Muscle layer of duodenum (tissue), 2 donors: ENCODE results near the gene LARP1B.
"Not testable (repeated sequence)": the region's sequence is repeated elsewhere in the genome, so short reads cannot be mapped to it uniquely, and the experiment has no call there.

ENCODE experiments used
- H3K27ac ChIP-seq: one replicate; pipeline ENCODE4 v1.7.0; 2013; ENCODE audit warnings: mild to moderate bottlenecking, low read length
- H3K27me3 ChIP-seq: one replicate; pipeline ENCODE4 v1.7.0; 2013; ENCODE audit warnings: low read depth, mild to moderate bottlenecking, control low read depth, low read length
- H3K36me3 ChIP-seq, 2 donors: one replicate each; pipeline ENCODE4 v1.7.0; 2013; ENCODE audit warnings: low read length in 2 of 2, control low read depth in 1 of 2, mild to moderate bottlenecking in 1 of 2; ENCODE audit not compliant: insufficient read depth in 2 of 2, control insufficient read depth in 1 of 2
- H3K4me1 ChIP-seq, 2 donors: one replicate each; pipeline ENCODE4 v1.7.0; 2013; ENCODE audit warnings: low read length in 2 of 2, mild to moderate bottlenecking in 2 of 2, control low read depth in 1 of 2, moderate library complexity in 1 of 2; ENCODE audit not compliant: insufficient read depth in 2 of 2, control insufficient read depth in 1 of 2
- H3K4me3 ChIP-seq, 2 donors: one replicate each; pipeline ENCODE4 v1.7.0; 2013; ENCODE audit warnings: low read length in 2 of 2, low read depth in 1 of 2, mild to moderate bottlenecking in 1 of 2
- H3K9me3 ChIP-seq, 2 donors: one replicate each; pipeline ENCODE4 v1.7.0; 2013; ENCODE audit warnings: low read length in 2 of 2, control low read depth in 1 of 2, mild to moderate bottlenecking in 1 of 2; ENCODE audit not compliant: control insufficient read depth in 1 of 2
- donor health status: healthy.

Gene LARP1B

DNA sequence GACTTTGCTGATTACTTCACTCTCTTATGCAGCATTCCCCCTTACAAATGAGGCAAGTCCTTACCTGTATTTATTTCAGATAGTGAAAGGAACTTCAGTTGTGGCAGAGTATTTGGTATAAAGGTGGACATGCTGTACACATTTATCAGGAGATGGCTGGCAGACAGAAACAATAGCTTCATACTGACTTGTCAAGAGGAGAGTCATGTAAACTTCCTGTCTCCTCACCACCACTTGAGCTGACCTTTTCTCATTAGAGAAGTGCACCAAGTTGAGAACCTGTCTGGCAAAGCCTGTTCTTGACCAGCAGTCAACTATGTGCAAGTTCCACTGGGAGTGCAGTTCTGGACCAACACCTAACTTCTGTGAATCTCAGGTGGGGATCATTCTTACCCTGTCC lies 80.8 kb downstream of the LARP1B start:
- Histone ChIP-seq H3K4me1 (no peaks in the 10 kb centered on the region), H3K9me3 (peaks cover 0 to 6% of the 10 kb centered on the region in 2 donors), H3K27ac (no peak overlapping the region), H3K27me3 (no peaks in the 10 kb centered on the region), H3K36me3 (peaks cover 0 to 18% of the 10 kb centered on the region in 2 donors), H3K4me3 (no peak overlapping the region)

- peaks cover 0 to 6% of the 10 kb centered on the region in 2 donors for H3K9me3 ChIP-seq
- no peaks in the 10 kb centered on the region for H3K4me1 ChIP-seq
- H3K27me3 ChIP-seq, result no peaks in the 10 kb centered on the region
- peak overlapping the region in 1 of 2 donors; percentile 14 for H3K4me3 ChIP-seq
- H3K27ac ChIP-seq, result no peak overlapping the region
- H3K36me3 ChIP-seq, result peaks cover 0 to 18% of the 10 kb centered on the region in 2 donors
Measured at GRCh38 chr4:128145727-128146126, 84.6 kb downstream of the LARP1B start.

DNA sequence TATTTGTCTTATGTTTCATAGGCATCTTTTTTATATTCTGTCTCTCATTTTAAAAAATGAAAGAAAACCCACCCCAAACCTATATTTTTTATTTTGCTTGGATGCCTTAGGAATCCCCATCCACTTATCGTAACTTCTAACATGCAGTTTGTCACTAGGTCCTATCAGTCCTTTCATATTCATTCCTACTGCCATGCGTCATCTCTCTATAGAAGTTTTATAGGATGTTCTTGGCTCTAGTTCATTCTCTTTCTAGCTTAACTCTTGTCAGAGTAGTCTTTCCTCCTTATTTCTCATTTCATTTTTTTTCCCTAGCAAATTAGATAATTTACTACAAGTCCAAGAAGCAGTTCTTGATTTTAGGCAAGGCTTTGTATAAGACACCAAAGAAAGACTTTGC lies 92.7 kb downstream of the LARP1B start:
- Histone ChIP-seq H3K9me3 (no peaks in the 10 kb centered on the region), H3K27ac (no peak overlapping the region), H3K4me3 (no peak overlapping the region), H3K36me3 (peaks cover 0 to 8% of the 10 kb centered on the region in 2 donors), H3K27me3 (no peaks in the 10 kb centered on the region), H3K4me1 (no peaks in the 10 kb centered on the region)

DNA sequence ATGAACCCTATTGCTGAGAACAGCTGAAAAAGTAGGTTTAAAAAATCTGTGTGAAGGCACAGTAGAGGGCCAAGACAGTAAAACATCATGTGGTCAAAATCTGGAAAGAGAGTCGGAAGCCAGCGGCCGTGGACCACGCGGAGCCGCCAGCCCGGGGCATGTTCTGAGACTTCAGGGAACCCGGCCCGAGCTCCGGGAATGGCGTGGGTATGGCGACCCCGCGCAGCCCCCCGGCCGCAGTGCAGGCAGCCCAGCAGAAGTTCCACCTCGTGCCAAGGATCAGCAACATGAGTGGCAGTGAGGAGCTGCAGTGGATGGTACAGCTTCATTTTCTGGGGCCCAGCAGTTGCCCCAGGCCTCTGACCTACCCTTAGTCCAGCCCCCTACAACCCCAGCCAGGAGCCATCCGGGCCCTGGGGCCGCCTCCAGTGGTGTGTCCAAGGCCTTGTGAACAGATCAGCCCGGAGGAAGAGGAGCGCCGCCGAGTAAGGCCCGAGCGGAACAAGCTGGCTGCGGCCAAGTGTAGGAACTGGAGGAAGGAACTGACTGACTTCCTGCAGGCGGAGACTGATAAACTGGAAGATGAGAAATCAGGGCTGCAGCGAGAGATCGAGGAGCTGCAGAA lies 94.2 kb downstream of the LARP1B start:
- no peaks in the 10 kb centered on the region for H3K27me3 ChIP-seq
- H3K27ac ChIP-seq, result no peak overlapping the region
- no peak overlapping the region for H3K4me3 ChIP-seq
- no peaks in the 10 kb centered on the region for H3K9me3 ChIP-seq
- H3K36me3 ChIP-seq, result peaks cover 0 to 8% of the 10 kb centered on the region in 2 donors
- H3K4me1 ChIP-seq, result no peaks in the 10 kb centered on the region

- no peak overlapping the region for H3K4me3 ChIP-seq
- no peaks in the 10 kb centered on the region for H3K9me3 ChIP-seq
- H3K27me3 ChIP-seq, result no peaks in the 10 kb centered on the region
- H3K4me1 ChIP-seq, result no peaks in the 10 kb centered on the region
- H3K36me3 ChIP-seq, result peaks cover 0 to 8% of the 10 kb centered on the region in 2 donors
- no peak overlapping the region for H3K27ac ChIP-seq
Measured at GRCh38 chr4:128155874-128156456, 94.9 kb downstream of the LARP1B start.

- not testable (repeated sequence) for H3K9me3 ChIP-seq, H3K27me3 ChIP-seq, H3K4me1 ChIP-seq, H3K36me3 ChIP-seq, H3K4me3 ChIP-seq, H3K27ac ChIP-seq
Measured at GRCh38 chr4:128156472-128156871, 95.4 kb downstream of the LARP1B start.

DNA sequence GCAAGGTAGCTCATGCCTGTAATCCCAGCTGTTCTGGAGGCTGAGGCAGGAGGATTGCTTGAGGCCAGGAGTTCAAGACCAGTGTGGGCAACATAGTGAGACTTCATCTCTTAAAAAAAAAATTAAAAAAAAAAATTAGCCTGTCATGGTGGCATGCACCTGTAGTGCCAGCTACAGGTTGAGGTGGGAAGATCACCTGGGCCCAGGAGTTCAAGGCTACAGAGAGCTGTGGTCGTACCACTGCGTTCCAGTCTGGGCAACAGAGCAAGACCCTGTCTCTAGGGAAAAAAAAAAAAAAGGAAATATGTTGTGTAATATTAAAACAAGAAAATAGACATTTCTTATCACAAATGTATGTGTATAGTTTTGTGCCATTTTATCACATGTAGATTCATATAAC lies 97.8 kb downstream of the LARP1B start:
- Histone ChIP-seq H3K27ac (no peak overlapping the region), H3K36me3 (peaks cover 0 to 8% of the 10 kb centered on the region in 2 donors), H3K27me3 (no peaks in the 10 kb centered on the region), H3K4me3 (no peak overlapping the region), H3K9me3 (no peaks in the 10 kb centered on the region), H3K4me1 (no peaks in the 10 kb centered on the region)

GRCh38 chr4:128159967-128160366 lies 98.9 kb downstream of the LARP1B start:
- Histone ChIP-seq H3K27ac (no peak overlapping the region), H3K4me3 (no peak overlapping the region), H3K27me3 (no peaks in the 10 kb centered on the region), H3K4me1 (no peaks in the 10 kb centered on the region), H3K36me3 (peaks cover 0 to 8% of the 10 kb centered on the region in 2 donors), H3K9me3 (no peaks in the 10 kb centered on the region)

DNA sequence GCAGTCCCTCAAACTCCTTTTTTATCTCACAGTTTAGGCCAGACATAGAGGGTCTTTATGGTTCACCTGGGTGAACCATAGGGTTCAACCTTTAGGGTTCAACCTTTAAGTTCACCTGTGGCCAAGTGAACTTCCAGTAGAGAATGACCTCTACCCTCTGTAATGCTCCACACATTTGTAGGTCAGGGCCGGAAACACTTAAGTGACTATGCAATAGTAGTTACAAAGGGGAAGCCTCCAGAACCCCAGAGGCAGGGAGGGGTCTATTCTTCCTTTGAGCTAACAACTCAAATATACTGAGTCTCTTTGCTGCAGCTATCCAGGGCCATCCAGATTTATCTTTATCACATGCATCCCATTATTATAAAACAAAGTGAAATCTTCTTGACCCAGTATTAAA lies 100.0 kb downstream of the LARP1B start:
- Histone ChIP-seq H3K4me3 (no peak overlapping the region), H3K27ac (no peak overlapping the region), H3K27me3 (no peaks in the 10 kb centered on the region), H3K4me1 (no peaks in the 10 kb centered on the region), H3K9me3 (no peaks in the 10 kb centered on the region), H3K36me3 (peaks cover 0 to under 1% of the 10 kb centered on the region in 2 donors)

DNA sequence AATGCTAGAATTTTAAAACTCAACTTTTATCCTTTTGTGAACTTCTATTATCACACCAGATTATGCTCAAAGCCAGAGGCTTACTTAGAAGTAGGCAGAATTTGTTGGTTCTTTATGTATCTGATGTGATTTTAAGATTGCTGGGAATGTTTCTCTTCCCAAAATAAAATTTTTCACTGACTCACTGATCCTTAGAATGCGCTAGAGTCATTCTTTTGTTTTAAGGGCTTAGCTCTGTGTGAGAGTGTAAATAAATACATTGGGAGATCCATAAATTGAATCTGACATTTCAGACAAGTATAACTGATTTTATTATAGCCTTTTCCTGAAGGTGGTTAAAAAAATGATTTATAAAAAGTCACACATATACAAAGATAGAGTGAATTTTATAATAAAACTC lies 101.3 kb downstream of the LARP1B start:
- no peaks in the 10 kb centered on the region for H3K27me3 ChIP-seq
- no peaks in the 10 kb centered on the region for H3K36me3 ChIP-seq
- no peaks in the 10 kb centered on the region for H3K4me1 ChIP-seq
- no peak overlapping the region for H3K4me3 ChIP-seq
- H3K27ac ChIP-seq, result no peak overlapping the region
- H3K9me3 ChIP-seq, result no peaks in the 10 kb centered on the region

GRCh38 chr4:128163177-128164117 lies 102.3 kb downstream of the LARP1B start:
- Histone ChIP-seq H3K27ac (no peak overlapping the region), H3K9me3 (no peaks in the 10 kb centered on the region), H3K36me3 (no peaks in the 10 kb centered on the region), H3K27me3 (no peaks in the 10 kb centered on the region), H3K4me3 (no peak overlapping the region), H3K4me1 (no peaks in the 10 kb centered on the region)
